ENCODE results near the gene ARHGEF2. TPM values are rescaled to one million over a fixed set of nuclear protein-coding genes. Genes with fewer than 3 reads are reported as not detected.

The ARHGEF2 gene
- total and polyA plus RNA-seq, 2 of the 13 experiments (the other 11 are each of a cell fraction or from before 2014, with no cell fraction given), result 16.1 to 32.1 TPM

DNA sequence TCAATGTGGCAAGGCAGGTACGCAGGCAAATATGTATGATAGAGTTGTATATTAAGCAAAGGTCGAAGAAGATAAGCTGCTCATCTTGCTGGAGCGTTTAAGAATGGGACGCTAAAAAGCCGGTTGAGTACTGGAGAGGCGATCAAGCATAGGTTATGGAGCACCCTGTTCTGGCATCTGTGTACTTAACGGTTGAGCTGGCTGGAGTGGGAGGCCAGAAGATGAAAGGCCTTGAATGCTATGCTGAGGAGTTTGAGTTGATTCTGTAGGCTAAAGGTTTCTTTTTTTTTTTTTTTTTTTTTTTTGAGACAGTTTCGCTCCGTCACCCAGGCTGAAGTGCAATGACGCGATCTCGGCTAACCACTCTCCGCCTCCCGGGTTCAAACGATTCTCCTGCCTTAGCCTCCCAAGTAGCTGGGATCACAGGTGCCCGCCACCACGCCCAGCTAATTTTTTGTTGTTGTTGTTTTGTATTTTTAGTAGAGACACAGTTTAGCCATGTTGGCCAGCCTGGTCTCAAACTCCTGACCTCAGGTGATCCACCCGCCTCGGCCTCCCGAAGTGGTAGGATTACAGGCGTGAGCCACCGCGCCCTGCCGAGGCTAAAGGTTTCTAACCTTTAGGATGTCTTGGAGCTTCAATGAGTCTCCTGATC, 43.3 kb downstream of the ARHGEF2 start:
- Histone ChIP-seq H3K9ac (ENCODE audit: insufficient read depth, low read depth, low read length) (peak overlapping the region; percentile 92), H3K27me3 (ENCODE audit: control insufficient read depth in 1 of 2, insufficient read depth in 2 of 2, low read length in 2 of 2) (no peaks in the 10 kb centered on the region; a peak in 1 of 5 replicates), H3K4me3 (replicated peaks in 1 of 3; ENCODE audit: insufficient read depth in 1 of 3, low read depth in 2 of 3, low read length in 3 of 3) (peak overlapping the region; percentile 83 to 98 (median 97)), H2AFZ (ENCODE audit: low read length) (peak overlapping the region; percentile 87), H3K36me3 (replicated peaks in 1 of 2; ENCODE audit: control insufficient read depth in 1 of 2, insufficient read depth in 2 of 2, low read length in 2 of 2) (peaks cover 2 to 25% of the 10 kb centered on the region in 2 experiments; a peak in 4 of 5 replicates), H3K79me2 (ENCODE audit: insufficient read depth, low read length) (peaks cover 41% of the 10 kb centered on the region), H3K4me2 (ENCODE audit: low read depth, low read length) (peak overlapping the region; percentile 89), H4K20me1 (ENCODE audit: insufficient read depth, low read length) (peaks cover 26% of the 10 kb centered on the region; the same call in 1 of the 2 replicates), H3K9me3 (ENCODE audit: low read length) (no peaks in the 10 kb centered on the region), H3K27ac (ENCODE audit: extremely low read length, insufficient read depth, low read length) (peak overlapping the region; percentile 96), H3K4me1 (ENCODE audit: insufficient read depth, low read length) (peaks cover 58% of the 10 kb centered on the region)
- FAIRE-seq, result no peak
- intact Hi-C loops (cut with micrococcal nuclease; ENCODE audit: unreplicated experiment), result no loop called here
- in situ Hi-C loops (cut with HindIII; ENCODE audit: extremely low pct_ligation_motif_present, low pct_unique_long_range_greater_than_20kb), result loop anchor here (10.0 kb wide), 1 partner anchor 50 kb away; no protein-coding TSS in a partner anchor
- peak; percentile 44 for DNase-seq (ENCODE audit: low spot score)
- ChIA-PET CTCF (ENCODE audit: low intra/inter-chr PET ratio, low total read pairs) (no interaction called here), POLR2A (interaction anchor here (0.7 to 3.5 kb wide), 26 partner anchors 8 to 1715 kb away, joined by 3 to 55 read pairs (median 5); partner anchors contain the start of genes ARHGEF2, GON4L, LAMTOR2 and UBAP2L)
- WGBS (ENCODE audit: low lambda C conversion rate), result 66% methylated on average over 24 of the region's 24 CpGs
- peak; percentile 37 for ATAC-seq
- TSS peak; percentile 98 for BruUV-seq (replicated peaks)
- TF ChIP-seq KAT2B (IDR thresholded peaks at IDR 0.05; ENCODE audit: borderline replicate concordance, low read depth, low read length), result no peak
- no peak for TF ChIP-seq KDM5B (CRISPR knock-in tag; IDR thresholded peaks at IDR 0.05; ENCODE audit: borderline replicate concordance)
- peak; percentile 31; the same call in 1 of the 2 replicates for TF ChIP-seq ZC3H4 (CRISPR knock-in tag; IDR thresholded peaks at IDR 0.05; ENCODE audit: borderline replicate concordance)
- TF ChIP-seq ARNT (IDR thresholded peaks at IDR 0.05), result no peak
- no peak for TF ChIP-seq CBX5 (CRISPR knock-in tag; IDR thresholded peaks at IDR 0.05; ENCODE audit: borderline replicate concordance)
- TF ChIP-seq HOXA7 (CRISPR knock-in tag; IDR thresholded peaks at IDR 0.05), result no peak
- TF ChIP-seq, protein P1, sequence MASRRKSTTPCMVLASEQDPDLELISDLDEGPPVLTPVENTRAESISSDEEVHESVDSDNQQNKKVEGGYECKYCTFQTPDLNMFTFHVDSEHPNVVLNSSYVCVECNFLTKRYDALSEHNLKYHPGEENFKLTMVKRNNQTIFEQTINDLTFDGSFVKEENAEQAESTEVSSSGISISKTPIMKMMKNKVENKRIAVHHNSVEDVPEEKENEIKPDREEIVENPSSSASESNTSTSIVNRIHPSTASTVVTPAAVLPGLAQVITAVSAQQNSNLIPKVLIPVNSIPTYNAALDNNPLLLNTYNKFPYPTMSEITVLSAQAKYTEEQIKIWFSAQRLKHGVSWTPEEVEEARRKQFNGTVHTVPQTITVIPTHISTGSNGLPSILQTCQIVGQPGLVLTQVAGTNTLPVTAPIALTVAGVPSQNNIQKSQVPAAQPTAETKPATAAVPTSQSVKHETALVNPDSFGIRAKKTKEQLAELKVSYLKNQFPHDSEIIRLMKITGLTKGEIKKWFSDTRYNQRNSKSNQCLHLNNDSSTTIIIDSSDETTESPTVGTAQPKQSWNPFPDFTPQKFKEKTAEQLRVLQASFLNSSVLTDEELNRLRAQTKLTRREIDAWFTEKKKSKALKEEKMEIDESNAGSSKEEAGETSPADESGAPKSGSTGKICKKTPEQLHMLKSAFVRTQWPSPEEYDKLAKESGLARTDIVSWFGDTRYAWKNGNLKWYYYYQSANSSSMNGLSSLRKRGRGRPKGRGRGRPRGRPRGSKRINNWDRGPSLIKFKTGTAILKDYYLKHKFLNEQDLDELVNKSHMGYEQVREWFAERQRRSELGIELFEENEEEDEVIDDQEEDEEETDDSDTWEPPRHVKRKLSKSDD (CRISPR knock-in tag; IDR thresholded peaks at IDR 0.05; ENCODE audit: low read depth), result no peak
- peak; percentile 58; the same call in 1 of the 2 replicates for TF ChIP-seq ZNF263 (CRISPR knock-in tag; IDR thresholded peaks at IDR 0.05)
- TF ChIP-seq, protein P2, sequence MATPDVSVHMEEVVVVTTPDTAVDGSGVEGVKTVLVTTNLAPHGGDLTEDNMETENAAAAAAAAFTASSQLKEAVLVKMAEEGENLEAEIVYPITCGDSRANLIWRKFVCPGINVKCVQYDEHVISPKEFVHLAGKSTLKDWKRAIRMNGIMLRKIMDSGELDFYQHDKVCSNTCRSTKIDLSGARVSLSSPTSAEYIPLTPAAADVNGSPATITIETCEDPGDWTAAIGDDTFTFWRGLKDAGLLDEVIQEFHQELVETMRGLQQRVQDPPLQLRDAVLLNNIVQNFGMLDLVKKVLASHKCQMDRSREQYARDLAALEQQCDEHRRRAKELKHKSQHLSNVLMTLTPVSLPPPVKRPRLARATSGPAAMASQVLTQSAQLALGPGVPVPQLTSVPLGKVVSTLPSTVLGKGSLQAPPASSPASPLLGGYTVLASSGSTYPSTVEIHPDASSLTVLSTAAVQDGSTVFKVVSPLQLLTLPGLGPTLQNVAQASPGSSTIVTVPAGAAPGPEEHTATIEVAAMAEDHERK (CRISPR knock-in tag; IDR thresholded peaks at IDR 0.05; ENCODE audit: low read depth), result no peak
- peak; percentile 17 for TF ChIP-seq PHF5A (CRISPR knock-in tag; IDR thresholded peaks at IDR 0.05; ENCODE audit: low read depth, unreplicated experiment)
- no peak for TF ChIP-seq ZNF501 (CRISPR knock-in tag; IDR thresholded peaks at IDR 0.05)
- TF ChIP-seq, protein P3, sequence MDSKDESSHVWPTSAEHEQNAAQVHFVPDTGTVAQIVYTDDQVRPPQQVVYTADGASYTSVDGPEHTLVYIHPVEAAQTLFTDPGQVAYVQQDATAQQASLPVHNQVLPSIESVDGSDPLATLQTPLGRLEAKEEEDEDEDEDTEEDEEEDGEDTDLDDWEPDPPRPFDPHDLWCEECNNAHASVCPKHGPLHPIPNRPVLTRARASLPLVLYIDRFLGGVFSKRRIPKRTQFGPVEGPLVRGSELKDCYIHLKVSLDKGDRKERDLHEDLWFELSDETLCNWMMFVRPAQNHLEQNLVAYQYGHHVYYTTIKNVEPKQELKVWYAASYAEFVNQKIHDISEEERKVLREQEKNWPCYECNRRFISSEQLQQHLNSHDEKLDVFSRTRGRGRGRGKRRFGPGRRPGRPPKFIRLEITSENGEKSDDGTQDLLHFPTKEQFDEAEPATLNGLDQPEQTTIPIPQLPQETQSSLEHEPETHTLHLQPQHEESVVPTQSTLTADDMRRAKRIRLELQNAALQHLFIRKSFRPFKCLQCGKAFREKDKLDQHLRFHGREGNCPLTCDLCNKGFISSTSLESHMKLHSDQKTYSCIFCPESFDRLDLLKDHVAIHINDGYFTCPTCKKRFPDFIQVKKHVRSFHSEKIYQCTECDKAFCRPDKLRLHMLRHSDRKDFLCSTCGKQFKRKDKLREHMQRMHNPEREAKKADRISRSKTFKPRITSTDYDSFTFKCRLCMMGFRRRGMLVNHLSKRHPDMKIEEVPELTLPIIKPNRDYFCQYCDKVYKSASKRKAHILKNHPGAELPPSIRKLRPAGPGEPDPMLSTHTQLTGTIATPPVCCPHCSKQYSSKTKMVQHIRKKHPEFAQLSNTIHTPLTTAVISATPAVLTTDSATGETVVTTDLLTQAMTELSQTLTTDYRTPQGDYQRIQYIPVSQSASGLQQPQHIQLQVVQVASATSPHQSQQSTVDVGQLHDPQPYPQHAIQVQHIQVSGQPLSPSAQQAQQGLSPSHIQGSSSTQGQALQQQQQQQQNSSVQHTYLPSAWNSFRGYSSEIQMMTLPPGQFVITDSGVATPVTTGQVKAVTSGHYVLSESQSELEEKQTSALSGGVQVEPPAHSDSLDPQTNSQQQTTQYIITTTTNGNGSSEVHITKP (CRISPR knock-in tag; IDR thresholded peaks at IDR 0.05; ENCODE audit: low read depth), result no peak
- TF ChIP-seq TCF12 (IDR thresholded peaks at IDR 0.05), result no peak
- no peak for TF ChIP-seq TCF12 (CRISPR knock-in tag; IDR thresholded peaks at IDR 0.05)
- no peak for TF ChIP-seq RAD51 (IDR thresholded peaks at IDR 0.05; ENCODE audit: borderline replicate concordance)
- TF ChIP-seq NFYC (CRISPR knock-in tag; IDR thresholded peaks at IDR 0.05), result no peak

All from HepG2 (cell line).